ENCODE results near the gene PKP2.
"Not testable (repeated sequence)": the region's sequence is repeated elsewhere in the genome, so short reads cannot be mapped to it uniquely, and the experiment has no call there.

PKP2 gene

GRCh38 chr12:32906399-32907165 lies 10.0 kb upstream of the PKP2 start:
- H2AFZ ChIP-seq (ENCODE audit: low read depth, low read length): no peak overlapping the region

DNA sequence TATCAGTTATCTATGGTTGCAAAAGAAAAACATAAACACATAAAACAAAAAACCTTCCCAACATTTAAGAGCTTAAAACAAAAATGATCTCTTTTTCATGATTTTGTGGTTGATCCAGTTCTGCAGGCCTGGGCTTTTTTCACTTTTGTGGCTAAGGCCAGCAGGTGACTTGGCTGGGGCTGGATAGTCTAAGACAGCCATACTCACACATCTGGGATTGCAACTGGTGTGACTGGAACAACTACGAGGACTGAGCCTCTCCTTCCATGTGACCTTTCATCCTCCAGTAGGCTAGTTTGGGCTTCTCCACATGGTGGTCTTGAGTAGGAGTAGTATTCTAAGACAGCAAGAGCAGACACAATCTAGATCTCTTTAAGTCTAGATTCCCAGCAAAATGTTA lies 7.2 kb upstream of the PKP2 start:
- Histone ChIP-seq H2AFZ (ENCODE audit: low read depth, low read length) (no peak overlapping the region), H3K9me3 (ENCODE audit: low read length) (no peaks in the 10 kb centered on the region), H3K27me3 (ENCODE audit: insufficient read depth, low read length) (peaks cover 4% of the 10 kb centered on the region), H3K4me1 (ENCODE audit: insufficient read depth, low read length) (no peaks in the 10 kb centered on the region), H3K36me3 (ENCODE audit: insufficient read depth, low read length) (no peaks in the 10 kb centered on the region), H3K4me3 (ENCODE audit: low read length) (no peak overlapping the region)

More at GRCh38 chr12:32906399-32907165, 10.0 kb upstream of the PKP2 start:
- H3K4me3 ChIP-seq (ENCODE audit: low read length): no peak overlapping the region
- no peaks in the 10 kb centered on the region for H3K36me3 ChIP-seq (ENCODE audit: insufficient read depth, low read length)
- peaks cover 2% of the 10 kb centered on the region for H3K27me3 ChIP-seq (ENCODE audit: insufficient read depth, low read length)
- H3K4me1 ChIP-seq (ENCODE audit: insufficient read depth, low read length): no peaks in the 10 kb centered on the region
- no peaks in the 10 kb centered on the region for H3K9me3 ChIP-seq (ENCODE audit: low read length)

GRCh38 chr12:32903318-32903717 lies 6.7 kb upstream of the PKP2 start:
- Histone ChIP-seq H2AFZ (ENCODE audit: low read depth, low read length) (no peak overlapping the region), H3K4me3 (ENCODE audit: low read length) (no peak overlapping the region), H3K27me3 (ENCODE audit: insufficient read depth, low read length) (peaks cover 4% of the 10 kb centered on the region), H3K9me3 (ENCODE audit: low read length) (no peaks in the 10 kb centered on the region), H3K36me3 (ENCODE audit: insufficient read depth, low read length) (no peaks in the 10 kb centered on the region), H3K4me1 (ENCODE audit: insufficient read depth, low read length) (no peaks in the 10 kb centered on the region)

DNA sequence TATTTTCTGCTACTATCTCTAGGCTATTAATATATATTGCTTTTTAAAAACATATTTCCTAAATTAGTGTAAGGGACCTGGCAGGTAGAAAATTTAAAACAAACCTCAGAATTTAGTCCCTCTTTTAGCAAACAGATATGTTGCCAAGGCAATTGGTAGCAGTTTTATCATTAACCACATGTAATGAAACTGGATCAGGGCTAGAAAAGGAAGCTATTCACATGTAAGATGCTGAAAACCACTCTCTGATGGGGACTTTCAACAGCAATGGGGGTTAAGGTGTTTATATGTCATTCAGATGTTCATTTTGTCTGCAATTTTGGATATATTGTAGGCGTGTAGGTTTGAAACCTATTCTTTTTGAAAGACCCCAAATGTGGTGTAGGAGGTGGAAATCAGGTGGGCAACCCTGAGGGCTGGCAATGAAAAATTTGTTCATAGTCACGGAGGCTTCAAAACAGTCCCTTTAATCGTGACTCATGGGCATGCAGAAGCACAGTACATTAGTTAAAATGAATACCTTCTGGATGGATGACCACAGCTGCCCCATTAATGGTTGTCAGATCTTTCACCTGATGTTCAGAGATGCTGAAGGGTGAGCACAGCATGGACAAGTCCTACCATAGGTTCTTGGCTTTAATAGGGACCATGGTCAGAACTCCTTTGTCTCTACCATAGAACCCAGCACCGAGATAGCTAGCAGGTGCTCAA lies 5.9 kb upstream of the PKP2 start:
- Histone ChIP-seq H3K4me3 (ENCODE audit: low read length) (no peak overlapping the region), H3K27me3 (ENCODE audit: insufficient read depth, low read length) (peaks cover 12% of the 10 kb centered on the region), H3K9me3 (ENCODE audit: low read length) (no peaks in the 10 kb centered on the region), H2AFZ (ENCODE audit: low read depth, low read length) (no peak overlapping the region), H3K4me1 (ENCODE audit: insufficient read depth, low read length) (no peaks in the 10 kb centered on the region), H3K36me3 (ENCODE audit: insufficient read depth, low read length) (no peaks in the 10 kb centered on the region)

- H3K4me3 ChIP-seq (ENCODE audit: low read length): no peak overlapping the region
- H2AFZ ChIP-seq (ENCODE audit: low read depth, low read length): no peak overlapping the region
- H3K27me3 ChIP-seq (ENCODE audit: insufficient read depth, low read length): peaks cover 18% of the 10 kb centered on the region
Observed at GRCh38 chr12:32901553-32901952, 5.0 kb upstream of the PKP2 start.

DNA sequence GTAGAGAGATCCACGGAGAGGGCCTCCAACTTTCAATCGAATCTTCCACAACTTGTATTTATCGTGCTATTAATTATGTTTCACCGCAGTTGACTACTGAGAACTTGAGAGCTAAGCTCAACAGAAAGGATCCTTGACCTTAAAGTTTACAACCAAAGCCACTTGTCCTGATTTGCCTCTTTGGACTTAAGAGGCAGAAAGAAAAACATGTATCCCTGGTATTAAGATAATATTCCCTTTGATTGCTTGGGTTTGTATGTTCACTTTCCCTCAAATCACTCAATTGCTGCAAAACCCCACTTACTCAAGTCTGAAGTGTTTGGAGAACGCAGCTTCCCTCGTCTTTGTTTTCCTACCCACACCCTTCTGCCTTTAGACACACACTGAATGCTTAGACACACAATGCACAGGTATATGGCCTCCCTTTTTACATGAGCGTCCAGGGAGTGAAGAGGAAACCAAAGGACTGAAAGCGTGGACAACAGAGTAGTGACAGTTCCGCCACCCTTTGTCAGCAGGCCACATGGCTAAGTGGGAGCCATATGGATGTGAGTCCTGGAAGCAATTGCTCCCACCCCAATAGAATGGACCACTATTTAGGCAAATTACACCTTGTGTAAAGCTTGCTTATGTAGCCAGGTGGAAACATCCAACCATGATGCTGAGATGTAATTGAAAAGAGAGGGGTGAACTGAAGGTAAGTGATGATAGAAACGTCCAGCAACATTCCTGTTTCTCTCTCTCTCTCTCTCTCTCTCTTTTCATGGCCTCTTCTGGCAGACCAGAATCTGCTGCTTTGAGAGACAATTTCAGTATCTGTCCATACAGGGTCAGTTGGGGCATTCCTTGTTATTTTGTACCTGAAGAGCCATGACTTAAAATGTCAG lies 1.4 kb upstream of the PKP2 start:
- H3K9me3 ChIP-seq (ENCODE audit: low read length): no peaks in the 10 kb centered on the region
- peaks cover 9% of the 10 kb centered on the region for H3K4me1 ChIP-seq (ENCODE audit: insufficient read depth, low read length)
- peak overlapping the region; percentile 73 for H3K4me3 ChIP-seq (ENCODE audit: low read length)
- H3K36me3 ChIP-seq (ENCODE audit: insufficient read depth, low read length): no peaks in the 10 kb centered on the region
- peaks cover 34% of the 10 kb centered on the region for H3K27me3 ChIP-seq (ENCODE audit: insufficient read depth, low read length)
- peak overlapping the region; percentile 95 for H2AFZ ChIP-seq (ENCODE audit: low read depth, low read length)

More at GRCh38 chr12:32901553-32901952, 5.0 kb upstream of the PKP2 start:
- Histone ChIP-seq H3K4me1 (ENCODE audit: insufficient read depth, low read length) (peaks cover 3% of the 10 kb centered on the region), H3K9me3 (ENCODE audit: low read length) (no peaks in the 10 kb centered on the region), H3K36me3 (ENCODE audit: insufficient read depth, low read length) (no peaks in the 10 kb centered on the region)

DNA sequence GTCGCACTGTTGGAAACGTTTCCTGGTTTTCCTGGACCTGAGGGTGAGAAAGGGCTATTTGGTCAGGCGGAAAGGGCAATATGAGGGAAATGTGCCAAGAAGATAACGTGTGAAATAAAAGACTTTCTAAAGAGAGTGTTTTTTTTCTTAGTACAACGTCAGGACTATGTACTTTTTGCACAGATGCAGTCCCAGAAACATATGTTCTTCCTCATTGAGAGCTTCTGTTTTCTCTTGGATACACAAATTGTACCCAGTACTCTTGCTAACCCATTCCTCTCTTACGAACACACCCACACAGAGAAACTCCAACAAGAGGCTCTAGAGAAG lies 669 bp upstream of the PKP2 start:
- Histone ChIP-seq H3K4me1 (ENCODE audit: insufficient read depth, low read length) (peaks cover 9% of the 10 kb centered on the region), H2AFZ (ENCODE audit: low read depth, low read length) (peak overlapping the region; percentile 95), H3K27me3 (ENCODE audit: insufficient read depth, low read length) (peaks cover 36% of the 10 kb centered on the region), H3K36me3 (ENCODE audit: insufficient read depth, low read length) (no peaks in the 10 kb centered on the region), H3K9me3 (ENCODE audit: low read length) (no peaks in the 10 kb centered on the region), H3K4me3 (ENCODE audit: low read length) (peak overlapping the region; percentile 73)

- peak overlapping the region; percentile 95 for H2AFZ ChIP-seq (ENCODE audit: low read depth, low read length)
- peak overlapping the region; percentile 73 for H3K4me3 ChIP-seq (ENCODE audit: low read length)
- H3K36me3 ChIP-seq (ENCODE audit: insufficient read depth, low read length): no peaks in the 10 kb centered on the region
- H3K9me3 ChIP-seq (ENCODE audit: low read length): no peaks in the 10 kb centered on the region
- peaks cover 32% of the 10 kb centered on the region for H3K27me3 ChIP-seq (ENCODE audit: insufficient read depth, low read length)
- H3K4me1 ChIP-seq (ENCODE audit: insufficient read depth, low read length): peaks cover 12% of the 10 kb centered on the region
Observed at GRCh38 chr12:32895688-32896431, 717 bp downstream of the PKP2 start.

DNA sequence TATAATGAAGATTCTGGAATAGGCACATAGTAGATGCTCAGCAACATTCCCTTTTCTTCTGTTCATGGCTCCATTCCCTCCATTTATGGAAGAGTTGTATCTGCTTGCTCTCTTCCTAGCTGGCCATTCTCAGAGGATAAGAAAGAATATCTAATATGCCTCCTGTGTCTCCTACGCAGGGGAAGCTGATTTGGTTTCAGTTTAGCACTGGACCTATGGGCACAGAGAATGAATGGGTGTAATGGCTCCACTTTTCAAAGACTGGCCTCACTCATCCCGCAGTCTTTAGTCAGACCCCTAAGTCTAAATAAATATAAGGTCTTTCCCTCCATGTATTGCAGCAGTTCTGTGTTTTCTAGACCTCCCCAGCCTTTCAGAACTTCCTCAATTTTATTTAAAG lies 2.0 kb downstream of the PKP2 start:
- H3K9me3 ChIP-seq (ENCODE audit: low read length): no peaks in the 10 kb centered on the region
- H3K4me3 ChIP-seq (ENCODE audit: low read length): no peak overlapping the region
- peaks cover 12% of the 10 kb centered on the region for H3K4me1 ChIP-seq (ENCODE audit: insufficient read depth, low read length)
- H3K27me3 ChIP-seq (ENCODE audit: insufficient read depth, low read length): peaks cover 34% of the 10 kb centered on the region
- no peaks in the 10 kb centered on the region for H3K36me3 ChIP-seq (ENCODE audit: insufficient read depth, low read length)
- H2AFZ ChIP-seq (ENCODE audit: low read depth, low read length): no peak overlapping the region

- Histone ChIP-seq H3K4me3 (ENCODE audit: low read length) (no peak overlapping the region), H3K27me3 (ENCODE audit: insufficient read depth, low read length) (peaks cover 34% of the 10 kb centered on the region), H3K4me1 (ENCODE audit: insufficient read depth, low read length) (peaks cover 12% of the 10 kb centered on the region), H3K36me3 (ENCODE audit: insufficient read depth, low read length) (no peaks in the 10 kb centered on the region), H3K9me3 (ENCODE audit: low read length) (no peaks in the 10 kb centered on the region), H2AFZ (ENCODE audit: low read depth, low read length) (no peak overlapping the region)
Observed at GRCh38 chr12:32893458-32893857, 3.1 kb downstream of the PKP2 start.

GRCh38 chr12:32893043-32893442 lies 3.5 kb downstream of the PKP2 start:
- Histone ChIP-seq H3K9me3 (ENCODE audit: low read length) (no peaks in the 10 kb centered on the region), H3K36me3 (ENCODE audit: insufficient read depth, low read length) (no peaks in the 10 kb centered on the region), H3K4me3 (ENCODE audit: low read length) (no peak overlapping the region), H3K27me3 (ENCODE audit: insufficient read depth, low read length) (peaks cover 32% of the 10 kb centered on the region), H2AFZ (ENCODE audit: low read depth, low read length) (no peak overlapping the region), H3K4me1 (ENCODE audit: insufficient read depth, low read length) (peaks cover 12% of the 10 kb centered on the region)

GRCh38 chr12:32892369-32892768 lies 4.2 kb downstream of the PKP2 start:
- not testable (repeated sequence) for H3K9me3 ChIP-seq (ENCODE audit: low read length); H3K4me3 ChIP-seq (ENCODE audit: low read length); H2AFZ ChIP-seq (ENCODE audit: low read depth, low read length); H3K36me3 ChIP-seq (ENCODE audit: insufficient read depth, low read length)
- Histone ChIP-seq H3K27me3 (ENCODE audit: insufficient read depth, low read length) (peaks cover 25% of the 10 kb centered on the region), H3K4me1 (ENCODE audit: insufficient read depth, low read length) (peaks cover 12% of the 10 kb centered on the region)

Measured in neuron (in vitro differentiated cells).